GM21723 (cell line): ENCODE data around the gene RAB40A.
"Not testable (repeated sequence)": the region's sequence is repeated elsewhere in the genome, so short reads cannot be mapped to it uniquely, and the experiment has no call there.

Experiments used
- ATAC-seq: cut with Tn5 transposase; IDR thresholded peaks from one replicate; pipeline ENCODE4 v1.9.1; 2021; ENCODE audit warnings: mild to moderate bottlenecking, moderate library complexity; ENCODE audit not compliant: unreplicated experiment

The RAB40A gene

GRCh38 chrX:103524747-103525146 lies 5.5 kb upstream of the RAB40A start:
- ATAC-seq = no peak

GRCh38 chrX:103523605-103524004 lies 4.3 kb upstream of the RAB40A start:
- ATAC-seq = no peak

- no peak for ATAC-seq
Measured at GRCh38 chrX:103520386-103520785, 1.1 kb upstream of the RAB40A start.

GRCh38 chrX:103518571-103518970 lies 718 bp downstream of the RAB40A start:
- no peak for ATAC-seq

- ATAC-seq = no peak
Measured at GRCh38 chrX:103517246-103517645, 2.0 kb downstream of the RAB40A start.

GRCh38 chrX:103513476-103514108 lies 5.7 kb downstream of the RAB40A start:
- no peak for ATAC-seq

GRCh38 chrX:103513067-103513466 lies 6.2 kb downstream of the RAB40A start:
- ATAC-seq = no peak

- no peak for ATAC-seq
Measured at GRCh38 chrX:103510031-103510430, 9.3 kb downstream of the RAB40A start.

GRCh38 chrX:103503853-103504207 lies 15.5 kb downstream of the RAB40A start:
- ATAC-seq = no peak

GRCh38 chrX:103503163-103503852 lies 16.0 kb downstream of the RAB40A start:
- no peak for ATAC-seq

- ATAC-seq = no peak
Measured at GRCh38 chrX:103498786-103499185, 20.5 kb downstream of the RAB40A start.

GRCh38 chrX:103495786-103496185 lies 23.5 kb downstream of the RAB40A start:
- no peak for ATAC-seq

GRCh38 chrX:103493578-103493977 lies 25.7 kb downstream of the RAB40A start:
- not testable (repeated sequence) for ATAC-seq

- not testable (repeated sequence) for ATAC-seq
Measured at GRCh38 chrX:103489733-103490132, 29.6 kb downstream of the RAB40A start.

- no peak for ATAC-seq
Measured at GRCh38 chrX:103488794-103489193, 30.5 kb downstream of the RAB40A start.

- no peak for ATAC-seq
Measured at GRCh38 chrX:103488332-103488731, 31.0 kb downstream of the RAB40A start.

GRCh38 chrX:103483720-103484119 lies 35.6 kb downstream of the RAB40A start:
- no peak for ATAC-seq

- no peak for ATAC-seq
Measured at GRCh38 chrX:103480526-103480925, 38.8 kb downstream of the RAB40A start.

GRCh38 chrX:103477496-103477895 lies 41.8 kb downstream of the RAB40A start:
- ATAC-seq = no peak

GRCh38 chrX:103475381-103475780 lies 43.9 kb downstream of the RAB40A start:
- ATAC-seq = no peak

GRCh38 chrX:103469977-103470376 lies 49.3 kb downstream of the RAB40A start:
- not testable (repeated sequence) for ATAC-seq

- ATAC-seq = no peak
Measured at GRCh38 chrX:103467887-103468286, 51.4 kb downstream of the RAB40A start.

GRCh38 chrX:103467156-103467555 lies 52.1 kb downstream of the RAB40A start:
- ATAC-seq = no peak
